Large intestine (tissue), 3 donors: ENCODE data around the gene CACNA1C. TPM values are rescaled to one million over a fixed set of nuclear protein-coding genes. Genes with fewer than 3 reads are reported as not detected.
A peak's percentile ranks its signal among the peaks of the same experiment; 100 is the strongest.

Experiments
- DNase-seq, 2 donors: peaks; one replicate each; pipeline versions ENCODE4 v3.0.0 to v3.0.0-alpha.2; 2013
- H3K27ac ChIP-seq: one replicate; pipeline ENCODE4 v1.5.1; 2013; ENCODE audit warnings: low read length
- H3K27me3 ChIP-seq: 2 replicates; pipeline ENCODE4 v1.6.1; 2013; ENCODE audit warnings: low read length; ENCODE audit not compliant: control insufficient read depth, insufficient read depth
- H3K36me3 ChIP-seq: 2 replicates; pipeline ENCODE4 v1.6.1; 2013; ENCODE audit warnings: low read length; ENCODE audit not compliant: control insufficient read depth, insufficient read depth
- H3K4me1 ChIP-seq: one replicate; pipeline ENCODE4 v1.6.1; 2013; ENCODE audit warnings: low read length; ENCODE audit not compliant: control insufficient read depth, insufficient read depth
- H3K4me3 ChIP-seq: one replicate; pipeline ENCODE4 v1.5.1; 2013; ENCODE audit warnings: low read length
- H3K9me3 ChIP-seq: one replicate; pipeline ENCODE4 v1.6.1; 2013; ENCODE audit warnings: mild to moderate bottlenecking, low read depth, low read length, moderate library complexity; ENCODE audit not compliant: control insufficient read depth
- WGBS: methylation state at CpG from one replicate; pipeline ENCODE4 v1.1.5; 2013; ENCODE audit warnings: low lambda C conversion rate; ENCODE audit not compliant: insufficient coverage; 5-methylcytosine and 5-hydroxymethylcytosine counted together
- polyA plus RNA-seq: library from polyadenylated mRNA; unstranded; fragments of 120-200 nt; gene quantifications from one replicate; pipeline ENCODE4 v1.2.1, GENCODE V29; 2013

Gene CACNA1C
- polyA plus RNA-seq, 1 donor, result 5.9 TPM

DNA sequence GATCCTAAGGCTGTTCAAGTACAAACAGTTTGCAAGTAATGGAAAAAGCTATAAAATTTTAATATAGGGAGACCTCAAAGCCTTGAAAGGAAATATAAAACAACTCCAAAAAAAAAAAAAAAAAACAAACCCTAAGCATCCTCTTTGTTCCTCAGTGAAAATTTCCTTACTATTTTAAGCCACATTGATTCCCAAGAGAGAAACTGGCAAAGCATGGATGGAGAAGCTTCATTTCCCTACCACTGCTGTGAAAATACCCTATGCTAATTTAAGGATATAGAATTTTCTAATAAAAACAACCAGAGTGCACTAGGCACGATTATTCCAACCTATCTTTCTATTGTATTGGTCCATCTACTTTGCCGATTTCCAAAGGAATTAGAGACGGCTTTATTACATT is 283.1 kb downstream of the CACNA1C start:
- Histone ChIP-seq H3K36me3 (no peaks in the 10 kb centered on the region), H3K9me3 (no peaks in the 10 kb centered on the region), H3K4me3 (no peak overlapping the region), H3K27me3 (no peaks in the 10 kb centered on the region), H3K4me1 (no peaks in the 10 kb centered on the region), H3K27ac (no peak overlapping the region)
- WGBS, result 100% methylated on average over 2 of the region's 3 CpGs
- no peak for DNase-seq

- Histone ChIP-seq H3K27me3 (no peaks in the 10 kb centered on the region), H3K27ac (peak overlapping the region; percentile 51), H3K36me3 (no peaks in the 10 kb centered on the region), H3K4me3 (no peak overlapping the region), H3K4me1 (no peaks in the 10 kb centered on the region), H3K9me3 (no peaks in the 10 kb centered on the region)
- DNase-seq, result no peak
- no CpG with 5 or more reads among the region's 5 CpGs for WGBS
These were observed 283.6 kb downstream of the CACNA1C start for GRCh38 chr12:2336409-2336829.

GRCh38 chr12:2337031-2338010 is 284.5 kb downstream of the CACNA1C start:
- Histone ChIP-seq H3K27me3 (no peaks in the 10 kb centered on the region), H3K36me3 (no peaks in the 10 kb centered on the region), H3K4me3 (no peak overlapping the region), H3K27ac (peak overlapping the region; percentile 51), H3K9me3 (no peaks in the 10 kb centered on the region), H3K4me1 (no peaks in the 10 kb centered on the region)
- DNase-seq, result no peak
- WGBS, result no CpG with 5 or more reads among the region's 11 CpGs

DNA sequence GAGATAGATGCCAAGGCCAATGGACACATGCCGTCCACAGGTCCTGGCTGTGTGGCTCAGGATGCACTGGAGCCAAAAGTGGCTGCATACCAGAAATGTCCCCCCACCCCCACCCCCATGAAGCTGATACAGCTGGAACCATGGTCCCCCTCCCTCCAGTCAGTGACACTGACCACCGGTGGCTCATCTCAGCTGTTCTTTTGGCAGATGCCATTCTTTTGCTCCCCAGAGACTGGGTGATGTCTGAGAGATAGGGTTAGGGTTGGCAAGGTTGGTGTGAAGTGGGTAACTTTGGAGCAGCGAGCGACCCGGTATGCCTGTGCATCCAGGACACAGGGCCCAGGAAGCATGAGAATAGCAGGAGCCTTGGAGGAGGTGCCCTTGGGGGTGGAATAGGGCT is 285.6 kb downstream of the CACNA1C start:
- Histone ChIP-seq H3K4me1 (no peaks in the 10 kb centered on the region), H3K4me3 (no peak overlapping the region), H3K27me3 (no peaks in the 10 kb centered on the region), H3K9me3 (no peaks in the 10 kb centered on the region), H3K27ac (no peak overlapping the region), H3K36me3 (no peaks in the 10 kb centered on the region)
- no CpG with 5 or more reads among the region's 5 CpGs for WGBS
- no peak for DNase-seq

GRCh38 chr12:2338991-2339431 is 286.2 kb downstream of the CACNA1C start:
- Histone ChIP-seq H3K9me3 (no peaks in the 10 kb centered on the region), H3K27me3 (peaks cover 2% of the 10 kb centered on the region), H3K27ac (no peak overlapping the region), H3K4me3 (no peak overlapping the region), H3K4me1 (no peaks in the 10 kb centered on the region), H3K36me3 (no peaks in the 10 kb centered on the region)
- no peak for DNase-seq
- WGBS, result 100% methylated on average over 2 of the region's 5 CpGs

GRCh38 chr12:2341051-2341751 is 288.4 kb downstream of the CACNA1C start:
- H3K4me3 ChIP-seq, result no peak overlapping the region
- H3K36me3 ChIP-seq, result no peaks in the 10 kb centered on the region
- WGBS, result 60% methylated on average over 1 of the region's 15 CpGs
- H3K27ac ChIP-seq, result no peak overlapping the region
- DNase-seq, result no peak
- H3K27me3 ChIP-seq, result peaks cover 2% of the 10 kb centered on the region
- H3K9me3 ChIP-seq, result no peaks in the 10 kb centered on the region
- no peaks in the 10 kb centered on the region for H3K4me1 ChIP-seq

- H3K36me3 ChIP-seq, result no peaks in the 10 kb centered on the region
- no CpG with 5 or more reads among the region's 7 CpGs for WGBS
- no peak overlapping the region for H3K4me3 ChIP-seq
- peaks cover 2% of the 10 kb centered on the region for H3K27me3 ChIP-seq
- no peaks in the 10 kb centered on the region for H3K4me1 ChIP-seq
- no peak overlapping the region for H3K27ac ChIP-seq
- no peaks in the 10 kb centered on the region for H3K9me3 ChIP-seq
- DNase-seq, result no peak
These were observed 289.1 kb downstream of the CACNA1C start for GRCh38 chr12:2341871-2342270.

GRCh38 chr12:2343681-2344080 is 290.9 kb downstream of the CACNA1C start:
- Histone ChIP-seq H3K27me3 (peaks cover 2% of the 10 kb centered on the region), H3K27ac (no peak overlapping the region), H3K4me1 (no peaks in the 10 kb centered on the region), H3K9me3 (no peaks in the 10 kb centered on the region), H3K36me3 (no peaks in the 10 kb centered on the region), H3K4me3 (no peak overlapping the region)
- no peak for DNase-seq
- WGBS, result 50% methylated on average over 1 of the region's 4 CpGs

DNA sequence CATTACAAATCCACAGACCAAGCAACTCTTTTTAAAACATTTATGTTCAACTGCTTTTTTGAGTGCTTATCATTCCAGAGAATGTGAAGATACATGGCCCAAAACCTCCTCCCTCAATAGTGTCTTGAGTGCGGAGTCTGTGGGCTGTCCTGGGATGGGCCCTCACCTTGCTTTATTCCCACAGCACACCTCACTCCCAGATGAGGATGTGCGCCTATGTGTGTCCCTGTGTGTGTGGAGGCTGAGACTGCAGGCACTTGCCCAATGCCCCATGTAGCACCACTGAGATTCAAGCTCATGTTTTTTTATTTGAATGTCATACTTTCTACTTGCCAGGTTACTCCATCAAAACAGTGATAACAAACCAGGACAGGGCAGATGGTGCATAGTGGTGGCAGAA is 291.7 kb downstream of the CACNA1C start:
- no peak for DNase-seq
- Histone ChIP-seq H3K27ac (no peak overlapping the region), H3K4me3 (no peak overlapping the region), H3K36me3 (no peaks in the 10 kb centered on the region), H3K27me3 (peaks cover 2% of the 10 kb centered on the region), H3K4me1 (no peaks in the 10 kb centered on the region), H3K9me3 (no peaks in the 10 kb centered on the region)
- WGBS, result no CpG with 5 or more reads among the region's 2 CpGs

- no peak for DNase-seq
- Histone ChIP-seq H3K27ac (no peak overlapping the region), H3K4me3 (no peak overlapping the region), H3K4me1 (no peaks in the 10 kb centered on the region), H3K27me3 (peaks cover 2% of the 10 kb centered on the region), H3K9me3 (no peaks in the 10 kb centered on the region), H3K36me3 (no peaks in the 10 kb centered on the region)
- no CpG with 5 or more reads among the region's 4 CpGs for WGBS
These were observed 292.1 kb downstream of the CACNA1C start for GRCh38 chr12:2344885-2345284.
